Naive thymus-derived CD8-positive, alpha-beta T cell (primary cell): ENCODE data around the gene NUMA1. TPM values are rescaled to one million over a fixed set of nuclear protein-coding genes. Genes with fewer than 3 reads are reported as not detected.

Experiments
- ATAC-seq, 2 donors: fragments of 150-1000 bp; cut with Tn5 transposase in 1 of 2; sonication (Bioruptor Pico), chemical (Tn5 transposase) in 1 of 2; 1 replicate in 1 of 2; 2 replicates in 1 of 2; pipeline ENCODE4 v1.10.0; 2021; ENCODE audit warnings: mild to moderate bottlenecking in 2 of 2, moderate library complexity in 2 of 2
- POLR2A ChIA-PET: fragments of 350-600 bp; sonication (Branson Sonifier 250); formaldehyde crosslinking; loops from one replicate; lab custom pipeline; 2021; ENCODE audit warnings: antibody characterized with exemption; lab: Charles Lee
- DNase-seq, 10 donors: peaks; one replicate each; pipeline versions ENCODE4 v3.0.0 to v3.0.0-alpha.2; 2020 to 2022
- H3K27ac Mint-ChIP-seq, 10 donors: one replicate each; pipeline ENCODE4 v1.8.0; 2020 to 2022; ENCODE audit warnings: mild to moderate bottlenecking in 10 of 10, mixed read lengths in 10 of 10, moderate library complexity in 4 of 10, inconsistent platforms in 1 of 10
- H3K27me3 Mint-ChIP-seq, 5 donors: one replicate each; pipeline ENCODE4 v1.8.0; 2021 to 2022; ENCODE audit warnings: mixed read lengths in 5 of 5
- H3K36me3 Mint-ChIP-seq, 3 donors: one replicate each; pipeline ENCODE4 v1.8.0; 2020 to 2022; ENCODE audit warnings: mixed read lengths in 3 of 3, mild to moderate bottlenecking in 2 of 3, inconsistent platforms in 1 of 3
- H3K4me1 Mint-ChIP-seq, 4 donors: one replicate each; pipeline ENCODE4 v1.8.0; 2021 to 2022; ENCODE audit warnings: mixed read lengths in 4 of 4
- H3K4me3 Mint-ChIP-seq, 10 donors: one replicate each; pipeline ENCODE4 v1.8.0; 2020 to 2022; ENCODE audit warnings: mild to moderate bottlenecking in 10 of 10, mixed read lengths in 10 of 10, moderate library complexity in 6 of 10, inconsistent platforms in 1 of 10
- H3K9me3 Mint-ChIP-seq, 9 donors: one replicate each; pipeline ENCODE4 v1.8.0; 2020 to 2022; ENCODE audit warnings: mixed read lengths in 9 of 9, mild to moderate bottlenecking in 3 of 9, inconsistent platforms in 1 of 9, moderate library complexity in 1 of 9
- polyA plus RNA-seq, 3 donors: library from polyadenylated mRNA; unstranded; fragments of 300-500 nt; fragmentation: Illumina TruSeq; gene quantifications; one replicate each; pipeline ENCODE4 v1.2.3, GENCODE V29; 2021
- total RNA-seq, 8 experiments: library from RNA in 2 of 8; stranded (reverse) in 2 of 8; gene quantifications; one replicate each; pipeline ENCODE4 v1.2.3 and lab custom pipeline; 2021 to 2026

The NUMA1 gene
- total and polyA plus RNA-seq, 5 experiments from 2014 or later = 12.0 to 442 (median 119) TPM

- H3K27me3 Mint-ChIP-seq = no peaks in the 10 kb centered on the region
- POLR2A ChIA-PET = interaction anchor here (1.5 to 8.1 kb wide), 4 partner anchors 8 to 58 kb away, joined by 5 to 79 read pairs (median 8); partner anchors contain the start of gene ANAPC15
- H3K9me3 Mint-ChIP-seq = no peaks in the 10 kb centered on the region
- DNase-seq (no peak), ATAC-seq (no peak)
- H3K4me3 Mint-ChIP-seq = no peak overlapping the region
- peak overlapping the region in 4 of 10 donors; percentile 24 to 76 (median 70) for H3K27ac Mint-ChIP-seq
- peaks cover 0 to 46% (median 5%) of the 10 kb centered on the region in 3 donors for H3K36me3 Mint-ChIP-seq
- H3K4me1 Mint-ChIP-seq = peaks cover 26 to 45% (median 37%) of the 10 kb centered on the region in 4 donors
Measured at GRCh38 chr11:72098741-72099140, 18.4 kb upstream of the NUMA1 start.

GRCh38 chr11:72091292-72091691 is 10.9 kb upstream of the NUMA1 start:
- H3K27ac Mint-ChIP-seq = peak overlapping the region in 8 of 10 donors; percentile 20 to 96 (median 84)
- H3K4me3 Mint-ChIP-seq = no peak overlapping the region
- peak; percentile 99 for ATAC-seq

GRCh38 chr11:72088076-72088808 is 7.9 kb upstream of the NUMA1 start:
- no peak for DNase-seq
- no peak overlapping the region for H3K4me3 Mint-ChIP-seq
- peaks cover 0 to 23% (median 0%) of the 10 kb centered on the region in 3 donors for H3K36me3 Mint-ChIP-seq
- POLR2A ChIA-PET = interaction anchor here (4.7 kb wide), 1 partner anchor 47 kb away, joined by 35 read pairs; no protein-coding TSS in a partner anchor
- H3K4me1 Mint-ChIP-seq = peaks cover 16 to 22% (median 19%) of the 10 kb centered on the region in 4 donors
- no peaks in the 10 kb centered on the region for H3K27me3 Mint-ChIP-seq
- peak overlapping the region in 9 of 10 donors; percentile 3 to 56 (median 48) for H3K27ac Mint-ChIP-seq
- H3K9me3 Mint-ChIP-seq = no peaks in the 10 kb centered on the region
- ATAC-seq = no peak

More at GRCh38 chr11:72091292-72091691, 10.9 kb upstream of the NUMA1 start:
- no peaks in the 10 kb centered on the region for H3K9me3 Mint-ChIP-seq
- H3K36me3 Mint-ChIP-seq = peaks cover 0 to 38% (median 0%) of the 10 kb centered on the region in 3 donors
- POLR2A ChIA-PET = interaction anchor here (0.7 to 2.8 kb wide), 6 partner anchors 9 to 66 kb away, joined by 3 to 28 read pairs (median 6); no protein-coding TSS in a partner anchor
- peak; percentile 34 to 85 (median 68) for DNase-seq
- H3K4me1 Mint-ChIP-seq = peaks cover 16 to 19% (median 16%) of the 10 kb centered on the region in 4 donors
- no peaks in the 10 kb centered on the region for H3K27me3 Mint-ChIP-seq

GRCh38 chr11:72085621-72086351 is 5.4 kb upstream of the NUMA1 start:
- ATAC-seq (no peak), DNase-seq (no peak)
- peaks cover 18 to 25% (median 21%) of the 10 kb centered on the region in 4 donors for H3K4me1 Mint-ChIP-seq
- no peaks in the 10 kb centered on the region for H3K9me3 Mint-ChIP-seq
- peak overlapping the region; percentile 4 to 93 (median 82) for H3K27ac Mint-ChIP-seq
- POLR2A ChIA-PET = interaction anchor here (0.6 to 4.7 kb wide), 5 partner anchors 12 to 61 kb away, joined by 3 to 35 read pairs (median 4); partner anchors contain the start of gene ANAPC15
- H3K36me3 Mint-ChIP-seq = peaks cover 0 to 18% (median 0%) of the 10 kb centered on the region in 3 donors
- no peaks in the 10 kb centered on the region for H3K27me3 Mint-ChIP-seq
- H3K4me3 Mint-ChIP-seq = no peak overlapping the region

- ATAC-seq (no peak), DNase-seq (no peak)
- peak overlapping the region in 9 of 10 donors; percentile 18 to 93 (median 67) for H3K27ac Mint-ChIP-seq
- H3K9me3 Mint-ChIP-seq = no peaks in the 10 kb centered on the region
- peaks cover 0 to 18% (median 0%) of the 10 kb centered on the region in 3 donors for H3K36me3 Mint-ChIP-seq
- H3K27me3 Mint-ChIP-seq = no peaks in the 10 kb centered on the region
- H3K4me3 Mint-ChIP-seq = no peak overlapping the region
- H3K4me1 Mint-ChIP-seq = peaks cover 23 to 32% (median 28%) of the 10 kb centered on the region in 4 donors
- POLR2A ChIA-PET = interaction anchor here (0.8 to 4.7 kb wide), 5 partner anchors 12 to 60 kb away, joined by 4 to 35 read pairs (median 4); partner anchors contain the start of gene ANAPC15
Measured at GRCh38 chr11:72084965-72085364, 4.6 kb upstream of the NUMA1 start.

- POLR2A ChIA-PET = interaction anchor here (0.7 to 4.7 kb wide), 3 partner anchors 17 to 43 kb away, joined by 3 to 35 read pairs (median 4); no protein-coding TSS in a partner anchor
- peaks cover 25 to 36% (median 34%) of the 10 kb centered on the region in 4 donors for H3K4me1 Mint-ChIP-seq
- peak overlapping the region in 9 of 10 donors; percentile 9 to 98 (median 84) for H3K27ac Mint-ChIP-seq
- DNase-seq = no peak
- no peak overlapping the region for H3K4me3 Mint-ChIP-seq
- no peak for ATAC-seq
- no peaks in the 10 kb centered on the region for H3K27me3 Mint-ChIP-seq
- H3K9me3 Mint-ChIP-seq = no peaks in the 10 kb centered on the region
- peaks cover 0 to 17% (median 0%) of the 10 kb centered on the region in 3 donors for H3K36me3 Mint-ChIP-seq
Measured at GRCh38 chr11:72084076-72084475, 3.7 kb upstream of the NUMA1 start.

- DNase-seq (no peak), ATAC-seq (no peak)
- POLR2A ChIA-PET = interaction anchor here (0.7 to 4.7 kb wide), 3 partner anchors 19 to 44 kb away, joined by 3 to 56 read pairs (median 35); no protein-coding TSS in a partner anchor
- H3K4me3 Mint-ChIP-seq = no peak overlapping the region
- peak overlapping the region; percentile 44 to 98 (median 83) for H3K27ac Mint-ChIP-seq
- H3K9me3 Mint-ChIP-seq = no peaks in the 10 kb centered on the region
- peaks cover 29 to 42% (median 41%) of the 10 kb centered on the region in 4 donors for H3K4me1 Mint-ChIP-seq
- peaks cover 0 to 15% (median 0%) of the 10 kb centered on the region in 3 donors for H3K36me3 Mint-ChIP-seq
- H3K27me3 Mint-ChIP-seq = no peaks in the 10 kb centered on the region
Measured at GRCh38 chr11:72083414-72083813, 3.1 kb upstream of the NUMA1 start.

- H3K27ac Mint-ChIP-seq = peak overlapping the region; percentile 95 to 100 (median 98)
- peaks cover 0 to 7% (median 0%) of the 10 kb centered on the region in 3 donors for H3K36me3 Mint-ChIP-seq
- ATAC-seq = no peak
- DNase-seq = no peak
- POLR2A ChIA-PET = interaction anchor here (0.7 to 4.6 kb wide), 8 partner anchors 11 to 731 kb away, joined by 3 to 56 read pairs (median 4); no protein-coding TSS in a partner anchor
- peaks cover 27 to 51% (median 44%) of the 10 kb centered on the region in 4 donors for H3K4me1 Mint-ChIP-seq
- no peaks in the 10 kb centered on the region for H3K27me3 Mint-ChIP-seq
- peak overlapping the region; percentile 52 to 100 (median 79) for H3K4me3 Mint-ChIP-seq
- H3K9me3 Mint-ChIP-seq = no peaks in the 10 kb centered on the region
Measured at GRCh38 chr11:72081821-72082453, 1.6 kb upstream of the NUMA1 start.

- Mint-ChIP-seq H3K36me3 (peaks cover 0 to 7% (median 0%) of the 10 kb centered on the region in 3 donors), H3K4me3 (peak overlapping the region; percentile 88 to 100 (median 92)), H3K27me3 (no peaks in the 10 kb centered on the region), H3K27ac (peak overlapping the region; percentile 95 to 100 (median 98)), H3K4me1 (peaks cover 27 to 54% (median 45%) of the 10 kb centered on the region in 4 donors), H3K9me3 (no peaks in the 10 kb centered on the region)
- DNase-seq = no peak
- ATAC-seq = no peak
- POLR2A ChIA-PET = interaction anchor here (0.7 to 4.6 kb wide), 7 partner anchors 18 to 732 kb away, joined by 3 to 56 read pairs (median 3); no protein-coding TSS in a partner anchor
Measured at GRCh38 chr11:72081184-72081644, 872 bp upstream of the NUMA1 start.

- Mint-ChIP-seq H3K4me3 (peak overlapping the region; percentile 88 to 100 (median 92)), H3K27ac (peak overlapping the region; percentile 95 to 100 (median 98)), H3K27me3 (no peaks in the 10 kb centered on the region), H3K4me1 (peaks cover 25 to 61% (median 44%) of the 10 kb centered on the region in 4 donors), H3K9me3 (no peaks in the 10 kb centered on the region), H3K36me3 (peaks cover 0 to 8% (median 4%) of the 10 kb centered on the region in 3 donors)
- DNase-seq (peak in 3 of 10 donors; percentile 14 to 65 (median 27)), ATAC-seq (no peak)
- POLR2A ChIA-PET = interaction anchor here (0.7 to 4.6 kb wide), 4 partner anchors 33 to 51 kb away, joined by 4 to 56 read pairs (median 6); partner anchors contain the start of gene ANAPC15
Measured at GRCh38 chr11:72079819-72080325, 470 bp downstream of the NUMA1 start.

- Mint-ChIP-seq H3K36me3 (peaks cover 0 to 10% (median 4%) of the 10 kb centered on the region in 3 donors), H3K4me3 (peak overlapping the region in 7 of 10 donors; percentile 35 to 95 (median 63)), H3K27me3 (no peaks in the 10 kb centered on the region), H3K9me3 (no peaks in the 10 kb centered on the region), H3K27ac (peak overlapping the region in 8 of 10 donors; percentile 7 to 74 (median 26)), H3K4me1 (peaks cover 25 to 65% (median 44%) of the 10 kb centered on the region in 4 donors)
- POLR2A ChIA-PET = interaction anchor here (1.4 to 2.3 kb wide), 2 partner anchors 34 to 36 kb away, joined by 5 to 9 read pairs; partner anchors contain the start of gene ANAPC15
- ATAC-seq = no peak
- no peak for DNase-seq
Measured at GRCh38 chr11:72078477-72078876, 1.9 kb downstream of the NUMA1 start.
